ENCODE measurements around the gene MAP7. TPM values are rescaled to one million over a fixed set of nuclear protein-coding genes. Genes with fewer than 3 reads are reported as not detected.

MAP7 gene
- total RNA-seq, 4 donors from 2014 or later, result 40.6 to 61.3 (median 46.6) TPM

DNA sequence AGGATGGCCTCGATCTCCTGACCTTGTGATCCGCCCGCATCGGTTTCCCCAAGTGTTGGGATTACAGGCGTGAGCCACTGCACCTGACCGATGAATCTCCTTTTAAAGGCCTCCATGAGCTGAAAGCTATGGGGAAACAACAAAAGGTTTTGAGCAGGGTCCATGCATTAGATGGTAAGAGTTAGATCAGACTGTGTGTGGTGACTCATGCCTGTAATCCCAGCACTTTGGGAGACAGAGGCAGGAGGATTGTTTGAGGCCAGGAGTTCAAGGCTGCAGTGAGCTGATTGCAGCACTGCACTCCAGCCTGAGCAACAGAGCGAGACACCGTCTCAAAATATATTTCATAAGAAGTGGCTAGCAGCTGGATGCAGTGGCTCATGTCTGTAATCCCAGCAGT lies 219.6 kb downstream of the MAP7 start:
- in situ Hi-C loops (cut with MboI; ENCODE audit: low pct_ligation_motif_present in 1 of 4, low pct_unique_long_range_greater_than_20kb in 1 of 4, low sequenced_read_pairs in 3 of 4) (no loop called here), intact Hi-C loops (cut with DNase I; ENCODE audit: low total_unique reads) (no loop called here)
- WGBS, 2 donors (ENCODE audit: low coverage in 1 of 2), result 93 to 100% methylated on average over 3 to 8 of the region's 8 CpGs
- Histone ChIP-seq H3K27ac (no peak overlapping the region), H3K4me1 (peaks cover 0 to 4% (median 0%) of the 10 kb centered on the region in 4 donors), H3K9me3 (no peaks in the 10 kb centered on the region), H3K27me3 (no peaks in the 10 kb centered on the region), H3K4me3 (no peak overlapping the region), H3K36me3 (no peaks in the 10 kb centered on the region)
- DNase-seq, result no peak
- TF ChIP-seq EP300 (IDR thresholded peaks at IDR 0.05; ENCODE audit: low read depth) (no peak), POLR2A (IDR thresholded peaks at IDR 0.05) (no peak)
- TF ChIP-seq, protein P1, sequence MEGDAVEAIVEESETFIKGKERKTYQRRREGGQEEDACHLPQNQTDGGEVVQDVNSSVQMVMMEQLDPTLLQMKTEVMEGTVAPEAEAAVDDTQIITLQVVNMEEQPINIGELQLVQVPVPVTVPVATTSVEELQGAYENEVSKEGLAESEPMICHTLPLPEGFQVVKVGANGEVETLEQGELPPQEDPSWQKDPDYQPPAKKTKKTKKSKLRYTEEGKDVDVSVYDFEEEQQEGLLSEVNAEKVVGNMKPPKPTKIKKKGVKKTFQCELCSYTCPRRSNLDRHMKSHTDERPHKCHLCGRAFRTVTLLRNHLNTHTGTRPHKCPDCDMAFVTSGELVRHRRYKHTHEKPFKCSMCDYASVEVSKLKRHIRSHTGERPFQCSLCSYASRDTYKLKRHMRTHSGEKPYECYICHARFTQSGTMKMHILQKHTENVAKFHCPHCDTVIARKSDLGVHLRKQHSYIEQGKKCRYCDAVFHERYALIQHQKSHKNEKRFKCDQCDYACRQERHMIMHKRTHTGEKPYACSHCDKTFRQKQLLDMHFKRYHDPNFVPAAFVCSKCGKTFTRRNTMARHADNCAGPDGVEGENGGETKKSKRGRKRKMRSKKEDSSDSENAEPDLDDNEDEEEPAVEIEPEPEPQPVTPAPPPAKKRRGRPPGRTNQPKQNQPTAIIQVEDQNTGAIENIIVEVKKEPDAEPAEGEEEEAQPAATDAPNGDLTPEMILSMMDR (IDR thresholded peaks at IDR 0.05), result no peak

DNA sequence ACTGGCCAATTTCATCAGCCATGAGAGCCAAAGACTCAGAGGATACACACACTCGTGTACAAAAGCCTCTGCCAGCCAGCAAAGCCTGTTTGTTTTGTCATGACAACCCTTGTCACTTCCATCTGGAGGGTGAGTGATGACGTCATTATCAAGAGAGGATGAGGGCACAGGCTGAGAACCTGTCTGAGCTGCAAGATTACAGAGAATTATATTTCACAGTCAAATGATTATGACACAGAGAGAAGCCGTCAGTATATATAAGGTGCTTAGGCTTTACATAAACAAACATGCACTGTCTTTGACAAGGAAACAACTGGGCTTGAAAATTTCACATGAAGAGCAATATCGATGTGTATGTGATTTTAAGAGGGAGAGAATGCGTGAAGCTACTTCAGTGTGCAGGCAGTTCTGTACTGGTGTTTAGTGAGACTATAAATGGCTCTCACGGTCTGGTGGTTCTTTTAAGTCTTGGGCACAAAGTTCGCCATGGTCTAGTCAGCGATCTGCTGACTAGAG lies 224.1 kb downstream of the MAP7 start:
- Histone ChIP-seq H3K4me1 (peaks cover 0 to 9% (median 0%) of the 10 kb centered on the region in 4 donors), H3K36me3 (no peaks in the 10 kb centered on the region), H3K27ac (no peak overlapping the region), H3K4me3 (no peak overlapping the region), H3K9me3 (no peaks in the 10 kb centered on the region), H3K27me3 (no peaks in the 10 kb centered on the region)
- TF ChIP-seq, protein P1 (IDR thresholded peaks at IDR 0.05), result no peak
- TF ChIP-seq EP300 (IDR thresholded peaks at IDR 0.05; ENCODE audit: low read depth) (no peak), POLR2A (IDR thresholded peaks at IDR 0.05) (no peak)
- 48 to 60% methylated on average over 5 to 8 of the region's 8 CpGs for WGBS, 2 donors (ENCODE audit: low coverage in 1 of 2)
- in situ Hi-C loops (cut with MboI; ENCODE audit: low pct_ligation_motif_present in 1 of 4, low pct_unique_long_range_greater_than_20kb in 1 of 4, low sequenced_read_pairs in 3 of 4), result no loop called here
- intact Hi-C loops (cut with DNase I; ENCODE audit: low total_unique reads), result no loop called here
- DNase-seq, result no peak

DNA sequence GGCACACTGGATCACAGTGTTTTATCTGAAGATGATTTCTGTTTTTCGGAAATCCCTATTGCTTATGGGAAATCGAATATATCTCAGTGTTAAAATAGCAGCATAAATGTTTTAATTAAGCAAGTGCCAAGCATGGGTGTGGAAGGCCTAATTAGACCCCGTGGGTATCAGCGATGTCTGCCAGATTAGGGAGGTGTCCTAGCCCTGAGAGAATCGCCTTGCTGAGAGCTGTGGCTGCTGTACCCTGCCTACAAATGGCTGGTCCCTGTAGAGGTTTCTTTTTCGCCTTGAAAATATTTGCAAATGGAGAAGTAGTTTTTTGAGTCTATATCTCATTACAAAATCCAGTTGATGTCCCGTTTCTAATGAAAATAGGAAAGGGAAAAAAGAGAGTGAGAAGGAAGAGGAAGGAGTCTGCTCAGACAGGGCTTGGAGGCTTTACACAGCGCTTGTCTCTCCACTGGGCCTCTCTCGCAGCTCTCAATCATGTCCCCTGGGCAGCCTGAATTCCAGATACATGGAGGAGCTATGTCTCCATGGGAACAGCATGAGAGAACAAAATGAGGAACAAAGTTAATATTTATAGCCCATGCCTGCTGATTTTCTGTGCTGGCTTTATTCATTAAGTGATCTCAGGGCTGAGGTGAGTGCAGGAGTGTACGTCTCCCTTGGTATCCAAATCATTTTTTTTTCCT lies 225.4 kb downstream of the MAP7 start:
- H3K9me3 ChIP-seq, result no peaks in the 10 kb centered on the region
- no peak overlapping the region for H3K27ac ChIP-seq
- DNase-seq, result no peak
- TF ChIP-seq EP300 (IDR thresholded peaks at IDR 0.05; ENCODE audit: low read depth) (no peak), POLR2AphosphoS5 (IDR thresholded peaks at IDR 0.05) (no peak), POLR2A (IDR thresholded peaks at IDR 0.05) (no peak)
- TF ChIP-seq, protein P1 (IDR thresholded peaks at IDR 0.05), result no peak
- H3K4me1 ChIP-seq, result peaks cover 0 to 9% (median 0%) of the 10 kb centered on the region in 4 donors
- H3K27me3 ChIP-seq, result no peaks in the 10 kb centered on the region
- intact Hi-C loops (cut with DNase I; ENCODE audit: low total_unique reads) (no loop called here), in situ Hi-C loops (cut with MboI; ENCODE audit: low pct_ligation_motif_present in 1 of 4, low pct_unique_long_range_greater_than_20kb in 1 of 4, low sequenced_read_pairs in 3 of 4) (loop anchor here in 1 of 4 donors (25.0 kb wide), 1 partner anchor 788 kb away; no protein-coding TSS in a partner anchor)
- H3K36me3 ChIP-seq, result no peaks in the 10 kb centered on the region
- no peak overlapping the region for H3K4me3 ChIP-seq
- WGBS, 2 donors (ENCODE audit: low coverage in 1 of 2), result 82 to 87% methylated on average over 4 to 10 of the region's 10 CpGs

DNA sequence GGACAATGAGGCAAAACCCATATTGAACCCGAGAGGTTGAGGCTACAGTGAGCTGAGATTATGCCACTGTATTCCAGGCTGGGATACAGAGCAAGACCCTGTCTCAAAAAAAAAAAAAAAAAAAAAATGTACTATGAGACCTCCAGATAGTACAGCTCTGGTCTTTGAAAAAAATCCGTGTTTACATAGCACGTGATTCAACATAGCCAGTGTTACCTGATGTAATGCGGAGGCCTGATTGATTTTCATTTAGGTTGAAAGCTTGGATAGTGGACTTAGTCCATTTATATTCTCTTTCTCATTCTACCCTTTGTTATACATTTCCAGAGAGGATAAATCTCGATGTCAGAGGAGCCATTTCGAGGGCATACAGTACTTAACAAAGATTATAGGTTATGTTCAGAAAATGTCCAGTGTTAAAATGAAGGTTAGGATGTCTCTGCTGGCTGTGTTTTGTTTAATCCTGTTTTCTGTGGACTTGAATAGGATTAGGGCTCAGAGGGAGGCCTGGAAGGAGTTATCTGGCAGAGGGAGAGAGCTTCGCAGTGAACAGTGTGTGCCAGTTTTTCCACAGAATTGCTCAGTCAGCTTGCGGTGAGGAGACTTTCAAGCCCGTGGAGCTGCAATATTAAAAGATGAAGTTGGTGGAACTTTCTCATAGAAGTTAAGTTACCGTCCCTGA lies 226.7 kb downstream of the MAP7 start:
- H3K27me3 ChIP-seq, result no peaks in the 10 kb centered on the region
- peaks cover 0 to 9% (median 0%) of the 10 kb centered on the region in 4 donors for H3K4me1 ChIP-seq
- no peak overlapping the region for H3K4me3 ChIP-seq
- TF ChIP-seq POLR2A (IDR thresholded peaks at IDR 0.05), result no peak
- no peak for TF ChIP-seq POLR2AphosphoS5 (IDR thresholded peaks at IDR 0.05)
- TF ChIP-seq EP300 (IDR thresholded peaks at IDR 0.05; ENCODE audit: low read depth), result no peak
- TF ChIP-seq, protein P1 (IDR thresholded peaks at IDR 0.05), result no peak
- H3K27ac ChIP-seq, result no peak overlapping the region
- intact Hi-C loops (cut with DNase I; ENCODE audit: low total_unique reads), result no loop called here
- no peaks in the 10 kb centered on the region for H3K9me3 ChIP-seq
- H3K36me3 ChIP-seq, result no peaks in the 10 kb centered on the region
- WGBS, 2 donors (ENCODE audit: low coverage in 1 of 2), result 68 to 79% methylated on average over 10 of the region's 10 CpGs
- DNase-seq, result no peak
- in situ Hi-C loops (cut with MboI; ENCODE audit: low pct_ligation_motif_present in 1 of 4, low pct_unique_long_range_greater_than_20kb in 1 of 4, low sequenced_read_pairs in 3 of 4), result loop anchor here in 1 of 4 donors (25.0 kb wide), 1 partner anchor 786 kb away; no protein-coding TSS in a partner anchor

Measured in transverse colon (tissue), 4 donors.